HepG2 (cell line): ENCODE results near the gene KCTD18. TPM values are rescaled to one million over a fixed set of nuclear protein-coding genes. Genes with fewer than 3 reads are reported as not detected.
A peak's percentile ranks its signal among the peaks of the same experiment; 100 is the strongest.

Source experiments
- ATAC-seq: fragments of 200-7000 bp; cut with Tn5 transposase; 3 replicates; pipeline ENCODE4 v1.9.1; 2020; ENCODE audit warnings: mild to moderate bottlenecking, moderate library complexity
- BruUV-seq: library from RNA; stranded (reverse); fragments of 400-500 nt; replicated peaks from 2 replicates; lab custom pipeline; 2021; lab: Mats Ljungman, UMichigan
- CTCF ChIA-PET: fragments of 300-600 bp; formaldehyde crosslinking; extraction: SDS; loops from one replicate; lab custom pipeline; 2021; ENCODE audit warnings: low total read pairs, inconsistent platforms, low intra/inter-chr PET ratio; lab: Yijun Ruan, JAX
- POLR2A ChIA-PET: fragments of 350-600 bp; sonication (Branson Sonifier 250); formaldehyde crosslinking; loops from one replicate; lab custom pipeline; 2020; ENCODE audit warnings: antibody characterized with exemption, inconsistent platforms; lab: Yijun Ruan, JAX
- DNase-seq: peaks from one replicate; pipeline ENCODE4 v3.0.0-alpha.2; 2015; ENCODE audit warnings: low spot score
- FAIRE-seq: peaks from 3 replicates; lab custom pipeline; 2011; peaks lifted over from hg19 to GRCh38; lab: Jason Lieb, UNC
- H2AFZ ChIP-seq: one replicate; pipeline ENCODE4 v1.6.1; 2011; ENCODE audit warnings: low read length, inconsistent platforms
- H3K27ac ChIP-seq: fragments of 300-600 bp; 3 replicates; pipeline ENCODE4 v1.8.0; 2011; ENCODE audit warnings: mixed run types, mild to moderate bottlenecking, mixed read lengths, low read length, inconsistent platforms; ENCODE audit not compliant: insufficient read depth; ENCODE audit errors: extremely low read length
- H3K27me3 ChIP-seq, 2 experiments: fragments of 200-600 bp in 1 of 2; 2 replicates in 1 of 2; 3 replicates in 1 of 2; pipeline versions ENCODE4 v1.6.0 to v1.8.0; 2011; ENCODE audit warnings: low read length in 2 of 2, mild to moderate bottlenecking in 2 of 2, moderate library complexity in 2 of 2, inconsistent platforms in 1 of 2; ENCODE audit not compliant: insufficient read depth in 2 of 2, control insufficient read depth in 1 of 2
- H3K36me3 ChIP-seq, 2 experiments: fragments of 200-600 bp in 1 of 2; replicated peaks in 1 of 2; 2 replicates in 1 of 2; 3 replicates in 1 of 2; pipeline versions ENCODE4 v1.5.1 to v1.8.0; 2011; ENCODE audit warnings: low read length in 2 of 2, inconsistent platforms in 1 of 2; ENCODE audit not compliant: insufficient read depth in 2 of 2, control insufficient read depth in 1 of 2
- H3K4me1 ChIP-seq: 2 replicates; pipeline ENCODE4 v1.5.1; 2012; ENCODE audit warnings: low read length, inconsistent platforms; ENCODE audit not compliant: insufficient read depth
- H3K4me2 ChIP-seq: 2 replicates; pipeline ENCODE4 v1.6.0; 2011; ENCODE audit warnings: low read depth, low read length, inconsistent platforms
- H3K4me3 ChIP-seq, 3 experiments: fragments of 200-600 bp in 1 of 3; sonication (generic), shearing (Covaris generic) in 1 of 3; replicated peaks in 1 of 3; 2 replicates each; pipeline ENCODE4 v1.5.1; 2011 to 2016; ENCODE audit warnings: low read length in 3 of 3, inconsistent platforms in 2 of 3, low read depth in 2 of 3, mild to moderate bottlenecking in 2 of 3, control low read depth in 1 of 3, mixed read lengths in 1 of 3; ENCODE audit not compliant: insufficient read depth in 1 of 3
- H3K79me2 ChIP-seq: one replicate; pipeline ENCODE4 v1.6.1; 2011; ENCODE audit warnings: low read length, inconsistent platforms; ENCODE audit not compliant: insufficient read depth
- H3K9ac ChIP-seq: 2 replicates; pipeline ENCODE4 v1.6.0; 2011; ENCODE audit warnings: mild to moderate bottlenecking, low read depth, low read length, inconsistent platforms; ENCODE audit not compliant: insufficient read depth
- H3K9me3 ChIP-seq: 2 replicates; pipeline ENCODE4 v1.5.1; 2012; ENCODE audit warnings: mild to moderate bottlenecking, low read length
- H4K20me1 ChIP-seq: 2 replicates; pipeline ENCODE4 v1.6.0; 2011; ENCODE audit warnings: inconsistent platforms, mild to moderate bottlenecking, low read length, moderate library complexity; ENCODE audit not compliant: insufficient read depth
- CREB1 ChIP-seq, 2 experiments: fragments of 450-650 bp in 1 of 2; IDR thresholded peaks; 2 replicates each; pipeline ENCODE4 v1.6.1; 2016 to 2017; ENCODE audit warnings: control low read depth in 1 of 2, mild to moderate bottlenecking in 1 of 2, missing compliant biosample characterization in 1 of 2, missing genetic modification characterization in 1 of 2
- KDM5A ChIP-seq: fragments of 200-600 bp; sonication (generic); IDR thresholded peaks from 2 replicates; pipeline ENCODE4 v1.7.0; 2018; ENCODE audit warnings: antibody characterized with exemption, mild to moderate bottlenecking, low read length, borderline replicate concordance
- NFATC3 ChIP-seq: sonication (generic); formaldehyde crosslinking; IDR thresholded peaks from 2 replicates; pipeline ENCODE4 v1.5.1; 2020; ENCODE audit warnings: mild to moderate bottlenecking, missing genetic modification reagents
- POLR2A ChIP-seq, 2 experiments: IDR thresholded peaks; 2 replicates each; pipeline ENCODE4 v1.6.1; 2011; ENCODE audit warnings: low read depth in 2 of 2, low read length in 2 of 2, mild to moderate bottlenecking in 1 of 2, moderate library complexity in 1 of 2; ENCODE audit not compliant: insufficient read depth in 1 of 2
- RBAK ChIP-seq: sonication (generic); formaldehyde crosslinking; IDR thresholded peaks from 2 replicates; pipeline ENCODE4 v1.5.1; 2020; ENCODE audit warnings: mild to moderate bottlenecking, missing genetic modification reagents
- RBM22 ChIP-seq: fragments of 200-400 bp; formaldehyde crosslinking; optimal IDR thresholded peaks from 2 replicates; pipeline ENCODE3; 2017; ENCODE audit warnings: mild to moderate bottlenecking, low read length, moderate library complexity
- SMYD3 ChIP-seq: sonication (generic); formaldehyde crosslinking; IDR thresholded peaks from 2 replicates; pipeline ENCODE4 v1.8.1; 2023; ENCODE audit warnings: mild to moderate bottlenecking, missing genetic modification reagents
- ZFP36 ChIP-seq: fragments of 150-350 bp; IDR thresholded peaks from 2 replicates; pipeline ENCODE4 v1.6.1; 2018; ENCODE audit warnings: borderline replicate concordance, low read length, low read depth; ENCODE audit not compliant: partially characterized antibody
- ZNF235 ChIP-seq: sonication (generic); formaldehyde crosslinking; IDR thresholded peaks from 2 replicates; pipeline ENCODE4 v1.8.1; 2023; ENCODE audit warnings: mild to moderate bottlenecking, missing genetic modification reagents, borderline replicate concordance
- ZNF441 ChIP-seq: sonication (generic); formaldehyde crosslinking; IDR thresholded peaks from 2 replicates; pipeline ENCODE4 v1.7.0; 2021; ENCODE audit warnings: missing genetic modification reagents, borderline replicate concordance
- ZNF543 ChIP-seq: sonication (generic); formaldehyde crosslinking; IDR thresholded peaks from 2 replicates; pipeline ENCODE4 v1.4.0; 2020; ENCODE audit warnings: mild to moderate bottlenecking, missing genetic modification reagents
- ZNF660 ChIP-seq: sonication (generic); formaldehyde crosslinking; IDR thresholded peaks from 2 replicates; pipeline ENCODE4 v1.5.1; 2020; ENCODE audit warnings: mild to moderate bottlenecking, low read depth, missing genetic modification reagents, borderline replicate concordance
- ZNF710 ChIP-seq: sonication (generic); formaldehyde crosslinking; IDR thresholded peaks from 2 replicates; pipeline ENCODE4 v1.5.0; 2020; ENCODE audit warnings: mild to moderate bottlenecking, missing genetic modification reagents, borderline replicate concordance
- WGBS: methylation state at CpG from one replicate; pipeline ENCODE4 v1.1.6; 2017; ENCODE audit warnings: low lambda C conversion rate; 5-methylcytosine and 5-hydroxymethylcytosine counted together
- in situ Hi-C: cut with HindIII; loops from 2 replicates; pipeline ENCODE4 v1.10.0; 2017; ENCODE audit warnings: low pct_unique_long_range_greater_than_20kb; ENCODE audit not compliant: extremely low pct_ligation_motif_present
- intact Hi-C: fragments of 100-400 bp; cut with micrococcal nuclease; formaldehyde crosslinking; loops from one replicate; pipeline ENCODE4 v1.10.0; 2022; ENCODE audit not compliant: unreplicated experiment
- polyA plus RNA-seq, 8 experiments: library from polyadenylated mRNA; depleted of rRNA in 3 of 8; stranded (reverse) in 7 of 8; unstranded in 1 of 8; fragments of >200 nt; fragmentation: Illumina TruSeq in 4 of 8; extraction: Trizol in 4 of 8; gene quantifications; 2 replicates each; pipeline versions ENCODE4 v1.2.1 to v1.2.3, GENCODE V29; 2011 to 2016; ENCODE audit warnings: low read depth in 4 of 8, missing spikeins in 1 of 8, mixed read lengths in 1 of 8; ENCODE audit not compliant: insufficient read depth in 1 of 8
- total RNA-seq, 5 experiments: library from RNA; depleted of rRNA; stranded (reverse); fragments of >200 nt; fragmentation: Illumina TruSeq; extraction: Trizol; gene quantifications; 2 replicates each; pipeline ENCODE4 v1.2.3, GENCODE V29; 2016; ENCODE audit warnings: low read depth in 1 of 5

Gene KCTD18
- total and polyA plus RNA-seq, 2 of the 13 experiments (the other 11 are each of a cell fraction or from before 2014, with no cell fraction given), result 2.2 to 7.1 TPM

GRCh38 chr2:200454927-200455801 lies 54.7 kb downstream of the KCTD18 start:
- peaks cover 41 to 88% of the 10 kb centered on the region in 2 experiments for H3K36me3 ChIP-seq
- H3K4me3 ChIP-seq, result no peak overlapping the region
- TF ChIP-seq ZNF235 (CRISPR knock-in tag) (no peak), ZNF543 (CRISPR knock-in tag) (no peak), CREB1 (IDR thresholded peaks at IDR 0.05) (peak; percentile 27), CREB1 (CRISPR knock-in tag; IDR thresholded peaks at IDR 0.05) (no peak), RBAK (CRISPR knock-in tag) (no peak), POLR2A (IDR thresholded peaks at IDR 0.05; ENCODE audit: insufficient read depth in 1 of 2, low read depth in 2 of 2, low read length in 2 of 2) (peak in 1 of 2 experiments; percentile 34; a peak in 1 of 4 replicates), ZNF710 (CRISPR knock-in tag) (no peak), KDM5A (no peak), SMYD3 (CRISPR knock-in tag) (no peak), NFATC3 (CRISPR knock-in tag) (no peak), ZNF660 (CRISPR knock-in tag) (no peak), RBM22 (peak; percentile 56), ZFP36 (no peak), ZNF441 (CRISPR knock-in tag) (no peak)
- TSS peak; percentile 2 for BruUV-seq
- no peaks in the 10 kb centered on the region for H3K9me3 ChIP-seq
- H3K9ac ChIP-seq, result no peak overlapping the region
- intact Hi-C loops (no loop called here), in situ Hi-C loops (no loop called here)
- FAIRE-seq (no peak), DNase-seq (peak; percentile 15), ATAC-seq (peak; percentile 29)
- no peak overlapping the region for H2AFZ ChIP-seq
- H4K20me1 ChIP-seq, result no peaks in the 10 kb centered on the region
- ChIA-PET CTCF (no interaction called here), POLR2A (interaction anchor here (1.3 kb wide), 1 partner anchor 149 kb away, joined by 3 read pairs; the partner anchor contains the start of gene SPATS2L)
- no peaks in the 10 kb centered on the region for H3K4me1 ChIP-seq
- no peak overlapping the region for H3K4me2 ChIP-seq
- H3K79me2 ChIP-seq, result no peaks in the 10 kb centered on the region
- 95% methylated on average over 4 of the region's 4 CpGs for WGBS
- H3K27me3 ChIP-seq, result no peaks in the 10 kb centered on the region
- no peak overlapping the region for H3K27ac ChIP-seq
